GM15510 (cell line): ENCODE data around the gene PDZD2.

Experiments used
- POLR2A ChIP-seq: IDR thresholded peaks from 3 replicates; pipeline ENCODE4 v1.6.1; 2011; ENCODE audit warnings: borderline replicate concordance; ENCODE audit not compliant: insufficient read length; ENCODE audit errors: extremely low read depth

The PDZD2 gene

GRCh38 chr5:31758803-31759425 lies 120.0 kb downstream of the PDZD2 start:
- TF ChIP-seq POLR2A, result no peak

- no peak for TF ChIP-seq POLR2A
Observed at GRCh38 chr5:31759925-31760324, 121.0 kb downstream of the PDZD2 start.

- no peak for TF ChIP-seq POLR2A
Observed at GRCh38 chr5:31761877-31762276, 122.9 kb downstream of the PDZD2 start.

- no peak for TF ChIP-seq POLR2A
Observed at GRCh38 chr5:31763424-31763823, 124.5 kb downstream of the PDZD2 start.

GRCh38 chr5:31767335-31768031 lies 128.6 kb downstream of the PDZD2 start:
- TF ChIP-seq POLR2A, result no peak

GRCh38 chr5:31768046-31768445 lies 129.1 kb downstream of the PDZD2 start:
- no peak for TF ChIP-seq POLR2A

GRCh38 chr5:31768784-31769183 lies 129.9 kb downstream of the PDZD2 start:
- TF ChIP-seq POLR2A, result no peak

GRCh38 chr5:31769530-31769929 lies 130.6 kb downstream of the PDZD2 start:
- no peak for TF ChIP-seq POLR2A

GRCh38 chr5:31770132-31770720 lies 131.3 kb downstream of the PDZD2 start:
- no peak for TF ChIP-seq POLR2A

GRCh38 chr5:31770998-31771397 lies 132.1 kb downstream of the PDZD2 start:
- no peak for TF ChIP-seq POLR2A

- TF ChIP-seq POLR2A, result no peak
Observed at GRCh38 chr5:31771500-31771899, 132.6 kb downstream of the PDZD2 start.

GRCh38 chr5:31776976-31777651 lies 138.2 kb downstream of the PDZD2 start:
- no peak for TF ChIP-seq POLR2A

- no peak for TF ChIP-seq POLR2A
Observed at GRCh38 chr5:31781772-31782171, 142.8 kb downstream of the PDZD2 start.

GRCh38 chr5:31783086-31783645 lies 144.2 kb downstream of the PDZD2 start:
- no peak for TF ChIP-seq POLR2A

GRCh38 chr5:31783731-31784130 lies 144.8 kb downstream of the PDZD2 start:
- no peak for TF ChIP-seq POLR2A

- no peak for TF ChIP-seq POLR2A
Observed at GRCh38 chr5:31786090-31786631, 147.2 kb downstream of the PDZD2 start.

- TF ChIP-seq POLR2A, result no peak
Observed at GRCh38 chr5:31794009-31794408, 155.1 kb downstream of the PDZD2 start.
